Liver (tissue), 9 donors: ENCODE measurements around the gene ULK1. TPM values are rescaled to one million over a fixed set of nuclear protein-coding genes. Genes with fewer than 3 reads are reported as not detected.
"Not testable (repeated sequence)": the region's sequence is repeated elsewhere in the genome, so short reads cannot be mapped to it uniquely, and the experiment has no call there.

Experiments
- DNase-seq: peaks from one replicate; pipeline ENCODE4 v3.0.0-alpha.2; 2017; ENCODE audit warnings: low spot score
- H3K27ac ChIP-seq, 2 donors: one replicate each; pipeline ENCODE4 v1.7.0; 2013; ENCODE audit warnings: inconsistent platforms in 2 of 2, low read length in 2 of 2, control low read depth in 1 of 2, low read depth in 1 of 2, mild to moderate bottlenecking in 1 of 2
- H3K27me3 ChIP-seq, 4 donors: one replicate each; pipeline versions ENCODE4 v1.6.1 to v1.7.0; 2013; ENCODE audit warnings: low read length in 3 of 4, inconsistent platforms in 1 of 4, mild to moderate bottlenecking in 1 of 4, moderate library complexity in 1 of 4; ENCODE audit not compliant: control insufficient read depth in 4 of 4, insufficient read depth in 4 of 4
- H3K36me3 ChIP-seq, 4 donors: one replicate each; pipeline versions ENCODE4 v1.6.1 to v1.7.0; 2013; ENCODE audit warnings: low read length in 3 of 4, mild to moderate bottlenecking in 3 of 4, low read depth in 1 of 4, moderate library complexity in 1 of 4; ENCODE audit not compliant: control insufficient read depth in 4 of 4, insufficient read depth in 3 of 4
- H3K4me1 ChIP-seq, 4 donors: one replicate each; pipeline versions ENCODE4 v1.6.1 to v1.7.0; 2013; ENCODE audit warnings: low read length in 3 of 4, mild to moderate bottlenecking in 3 of 4, moderate library complexity in 1 of 4; ENCODE audit not compliant: control insufficient read depth in 4 of 4, insufficient read depth in 4 of 4
- H3K4me3 ChIP-seq, 3 donors: one replicate each; pipeline versions ENCODE4 v1.6.1 to v1.7.0; 2013; ENCODE audit warnings: low read length in 3 of 3, control low read depth in 1 of 3, low read depth in 1 of 3, mild to moderate bottlenecking in 1 of 3
- H3K9ac ChIP-seq, 2 donors: one replicate each; pipeline ENCODE4 v1.7.0; 2013; ENCODE audit warnings: low read length in 2 of 2, mild to moderate bottlenecking in 2 of 2, moderate library complexity in 2 of 2, control low read depth in 1 of 2, low read depth in 1 of 2
- H3K9me3 ChIP-seq, 4 donors: one replicate each; pipeline versions ENCODE4 v1.6.1 to v1.7.0; 2013; ENCODE audit warnings: low read length in 3 of 4; ENCODE audit not compliant: control insufficient read depth in 4 of 4
- EGR1 ChIP-seq, 2 donors: IDR thresholded peaks; 2 replicates each; pipeline ENCODE4 v1.6.1; 2016 to 2018; ENCODE audit warnings: antibody characterized with exemption in 2 of 2, low read depth in 2 of 2
- FOXA1 ChIP-seq: IDR thresholded peaks from 2 replicates; pipeline ENCODE4 v1.6.1; 2016; ENCODE audit warnings: antibody characterized with exemption
- FOXA2 ChIP-seq: IDR thresholded peaks from 2 replicates; pipeline ENCODE4 v1.6.1; 2016; ENCODE audit warnings: antibody characterized with exemption
- GABPA ChIP-seq, 2 donors: IDR thresholded peaks in 1 of 2; conservative IDR thresholded peaks in 1 of 2; 2 replicates each; pipeline ENCODE4 v1.6.1; 2016; ENCODE audit warnings: antibody characterized with exemption in 2 of 2, mild to moderate bottlenecking in 1 of 2, moderate library complexity in 1 of 2
- HNF4A ChIP-seq, 2 donors: conservative IDR thresholded peaks; 2 replicates each; pipeline ENCODE4 v1.6.1; 2016; ENCODE audit warnings: antibody characterized with exemption in 2 of 2, mild to moderate bottlenecking in 2 of 2
- HNF4G ChIP-seq: IDR thresholded peaks from 2 replicates; pipeline ENCODE4 v1.6.1; 2016; ENCODE audit warnings: antibody characterized with exemption
- JUND ChIP-seq, 2 donors: IDR thresholded peaks; 2 replicates each; pipeline ENCODE4 v1.6.1; 2016; ENCODE audit warnings: antibody characterized with exemption in 2 of 2
- NR2F2 ChIP-seq: IDR thresholded peaks from 2 replicates; pipeline ENCODE4 v1.6.1; 2016; ENCODE audit warnings: antibody characterized with exemption
- RAD21 ChIP-seq, 2 donors: IDR thresholded peaks; 2 replicates each; pipeline ENCODE4 v1.6.1; 2016; ENCODE audit warnings: antibody characterized with exemption in 2 of 2, mild to moderate bottlenecking in 2 of 2
- RXRA ChIP-seq, 2 donors: IDR thresholded peaks; 2 replicates each; pipeline ENCODE4 v1.6.1; 2017 to 2018; ENCODE audit warnings: antibody characterized with exemption in 2 of 2, mild to moderate bottlenecking in 1 of 2
- SP1 ChIP-seq: IDR thresholded peaks from 2 replicates; pipeline ENCODE4 v1.6.1; 2018; ENCODE audit warnings: antibody characterized with exemption, mild to moderate bottlenecking
- TAF1 ChIP-seq: conservative IDR thresholded peaks from 2 replicates; pipeline ENCODE4 v1.6.1; 2016; ENCODE audit warnings: antibody characterized with exemption, mild to moderate bottlenecking
- YY1 ChIP-seq: IDR thresholded peaks from 2 replicates; pipeline ENCODE4 v1.6.1; 2016; ENCODE audit warnings: antibody characterized with exemption, mild to moderate bottlenecking
- WGBS: extraction: QIAGEN DNeasy Blood & Tissue Kit; methylation state at CpG from one replicate; pipeline ENCODE4 v1.1.7; 2013; 5-methylcytosine and 5-hydroxymethylcytosine counted together
- polyA plus RNA-seq, 2 donors: library from polyadenylated mRNA; stranded (reverse) in 1 of 2; unstranded in 1 of 2; fragments of 200-250 nt in 1 of 2; fragments of >200 nt in 1 of 2; fragmentation: Nextera tagmentation in 1 of 2; extraction: Ambion mirVana in 1 of 2; gene quantifications; one replicate each; pipeline versions ENCODE4 v1.2.1 to v1.2.3, GENCODE V29; 2013 to 2015
- total RNA-seq, 2 donors: library from RNA; depleted of rRNA; stranded (reverse); fragments of >200 nt; gene quantifications; one replicate each; pipeline ENCODE4 v1.2.3, GENCODE V29; 2014
- TF ChIP-seq, protein P1 (sequence below): IDR thresholded peaks from 2 replicates; pipeline ENCODE4 v1.6.1; 2016; ENCODE audit warnings: antibody characterized with exemption
- TF ChIP-seq, protein P2 (sequence below): IDR thresholded peaks from 2 replicates; pipeline ENCODE4 v1.6.1; 2016; ENCODE audit warnings: antibody characterized with exemption
- TF ChIP-seq, protein P3 (sequence below): fragments of 150-350 bp; IDR thresholded peaks from 2 replicates; pipeline ENCODE4 v1.5.1; 2017; ENCODE audit warnings: improper control_type of control experiment, low read depth, low read length; ENCODE audit not compliant: missing input control
- TF ChIP-seq, protein P4 (sequence below): IDR thresholded peaks from 2 replicates; pipeline ENCODE4 v1.6.1; 2016; ENCODE audit warnings: antibody characterized with exemption
- TF ChIP-seq, protein P5 (sequence below): IDR thresholded peaks from 2 replicates; pipeline ENCODE4 v1.6.1; 2016; ENCODE audit warnings: antibody characterized with exemption, mild to moderate bottlenecking
- donor health status: healthy.
- donor health status: healthy.
- donor health status: healthy.
- donor health status: healthy.
- donor health status: healthy.

Gene ULK1
- total and polyA plus RNA-seq, 4 donors, result 12.5 to 41.7 (median 15.1) TPM

DNA sequence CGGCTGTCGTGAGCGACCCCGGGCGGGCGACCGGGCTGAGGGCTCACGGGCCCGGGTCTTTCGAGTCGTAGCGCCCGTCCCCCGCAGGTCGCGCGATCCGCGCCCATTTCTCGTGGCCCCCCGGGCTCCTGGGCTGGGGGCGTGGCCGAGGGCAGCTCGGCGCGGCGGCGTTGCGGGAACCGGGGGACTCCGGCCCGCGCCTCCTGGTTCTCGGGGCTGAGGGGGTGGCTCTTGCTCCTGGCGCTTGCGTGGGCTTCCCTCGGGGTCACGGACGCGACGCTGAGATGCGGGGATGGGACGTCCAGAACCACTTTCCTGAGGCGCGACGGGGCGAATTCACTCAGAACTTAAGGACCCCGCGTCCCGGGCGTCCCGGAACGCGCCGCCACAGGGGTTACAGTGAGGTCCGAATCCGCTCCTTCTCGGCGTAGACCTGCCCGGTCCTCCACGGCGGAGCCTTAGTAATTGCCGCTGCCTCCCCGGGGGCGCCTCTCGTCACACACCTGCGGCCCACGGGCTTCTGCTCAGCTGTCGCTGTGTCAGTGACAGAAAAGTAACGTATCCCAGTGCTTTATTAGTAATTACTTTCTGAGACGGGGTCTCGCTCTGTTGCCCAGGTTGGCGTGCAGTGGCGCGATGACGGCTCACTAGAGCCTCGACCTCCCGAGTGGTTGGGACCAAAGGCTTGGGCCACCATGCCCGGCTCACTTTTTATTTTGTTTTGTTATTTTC is 55.9 kb downstream of the ULK1 start:
- DNase-seq, result peak; percentile 51
- Histone ChIP-seq H3K27me3 (no peaks in the 10 kb centered on the region), H3K9me3 (no peaks in the 10 kb centered on the region), H3K9ac (peak overlapping the region; percentile 11 to 77), H3K27ac (peak overlapping the region; percentile 54 to 60), H3K4me1 (peaks cover 0 to 14% (median 7%) of the 10 kb centered on the region in 4 donors), H3K36me3 (no peaks in the 10 kb centered on the region), H3K4me3 (peak overlapping the region; percentile 78 to 93 (median 79))
- under 1% methylated on average over 79 of the region's 79 CpGs for WGBS
- TF ChIP-seq TAF1 (no peak), FOXA2 (no peak), HNF4A (conservative IDR thresholded peaks at IDR 0.05) (no peak), RAD21 (IDR thresholded peaks at IDR 0.05) (no peak), JUND (IDR thresholded peaks at IDR 0.05) (no peak), GABPA (IDR thresholded peaks at IDR 0.05 in 1 of 2, conservative IDR thresholded peaks at IDR 0.05 in 1 of 2) (no peak), FOXA1 (no peak), SP1 (no peak), RXRA (IDR thresholded peaks at IDR 0.05) (no peak), NR2F2 (no peak), YY1 (no peak), HNF4G (no peak), EGR1 (IDR thresholded peaks at IDR 0.05; ENCODE audit: low read depth in 2 of 2) (no peak)
- TF ChIP-seq, protein P1, sequence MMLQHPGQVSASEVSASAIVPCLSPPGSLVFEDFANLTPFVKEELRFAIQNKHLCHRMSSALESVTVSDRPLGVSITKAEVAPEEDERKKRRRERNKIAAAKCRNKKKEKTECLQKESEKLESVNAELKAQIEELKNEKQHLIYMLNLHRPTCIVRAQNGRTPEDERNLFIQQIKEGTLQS, result no peak
- TF ChIP-seq, protein P2, sequence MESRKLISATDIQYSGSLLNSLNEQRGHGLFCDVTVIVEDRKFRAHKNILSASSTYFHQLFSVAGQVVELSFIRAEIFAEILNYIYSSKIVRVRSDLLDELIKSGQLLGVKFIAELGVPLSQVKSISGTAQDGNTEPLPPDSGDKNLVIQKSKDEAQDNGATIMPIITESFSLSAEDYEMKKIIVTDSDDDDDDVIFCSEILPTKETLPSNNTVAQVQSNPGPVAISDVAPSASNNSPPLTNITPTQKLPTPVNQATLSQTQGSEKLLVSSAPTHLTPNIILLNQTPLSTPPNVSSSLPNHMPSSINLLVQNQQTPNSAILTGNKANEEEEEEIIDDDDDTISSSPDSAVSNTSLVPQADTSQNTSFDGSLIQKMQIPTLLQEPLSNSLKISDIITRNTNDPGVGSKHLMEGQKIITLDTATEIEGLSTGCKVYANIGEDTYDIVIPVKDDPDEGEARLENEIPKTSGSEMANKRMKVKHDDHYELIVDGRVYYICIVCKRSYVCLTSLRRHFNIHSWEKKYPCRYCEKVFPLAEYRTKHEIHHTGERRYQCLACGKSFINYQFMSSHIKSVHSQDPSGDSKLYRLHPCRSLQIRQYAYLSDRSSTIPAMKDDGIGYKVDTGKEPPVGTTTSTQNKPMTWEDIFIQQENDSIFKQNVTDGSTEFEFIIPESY, result no peak
- TF ChIP-seq, protein P3, sequence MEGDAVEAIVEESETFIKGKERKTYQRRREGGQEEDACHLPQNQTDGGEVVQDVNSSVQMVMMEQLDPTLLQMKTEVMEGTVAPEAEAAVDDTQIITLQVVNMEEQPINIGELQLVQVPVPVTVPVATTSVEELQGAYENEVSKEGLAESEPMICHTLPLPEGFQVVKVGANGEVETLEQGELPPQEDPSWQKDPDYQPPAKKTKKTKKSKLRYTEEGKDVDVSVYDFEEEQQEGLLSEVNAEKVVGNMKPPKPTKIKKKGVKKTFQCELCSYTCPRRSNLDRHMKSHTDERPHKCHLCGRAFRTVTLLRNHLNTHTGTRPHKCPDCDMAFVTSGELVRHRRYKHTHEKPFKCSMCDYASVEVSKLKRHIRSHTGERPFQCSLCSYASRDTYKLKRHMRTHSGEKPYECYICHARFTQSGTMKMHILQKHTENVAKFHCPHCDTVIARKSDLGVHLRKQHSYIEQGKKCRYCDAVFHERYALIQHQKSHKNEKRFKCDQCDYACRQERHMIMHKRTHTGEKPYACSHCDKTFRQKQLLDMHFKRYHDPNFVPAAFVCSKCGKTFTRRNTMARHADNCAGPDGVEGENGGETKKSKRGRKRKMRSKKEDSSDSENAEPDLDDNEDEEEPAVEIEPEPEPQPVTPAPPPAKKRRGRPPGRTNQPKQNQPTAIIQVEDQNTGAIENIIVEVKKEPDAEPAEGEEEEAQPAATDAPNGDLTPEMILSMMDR, result no peak
- TF ChIP-seq, protein P4, sequence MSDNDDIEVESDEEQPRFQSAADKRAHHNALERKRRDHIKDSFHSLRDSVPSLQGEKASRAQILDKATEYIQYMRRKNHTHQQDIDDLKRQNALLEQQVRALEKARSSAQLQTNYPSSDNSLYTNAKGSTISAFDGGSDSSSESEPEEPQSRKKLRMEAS, result no peak
- TF ChIP-seq, protein P5, sequence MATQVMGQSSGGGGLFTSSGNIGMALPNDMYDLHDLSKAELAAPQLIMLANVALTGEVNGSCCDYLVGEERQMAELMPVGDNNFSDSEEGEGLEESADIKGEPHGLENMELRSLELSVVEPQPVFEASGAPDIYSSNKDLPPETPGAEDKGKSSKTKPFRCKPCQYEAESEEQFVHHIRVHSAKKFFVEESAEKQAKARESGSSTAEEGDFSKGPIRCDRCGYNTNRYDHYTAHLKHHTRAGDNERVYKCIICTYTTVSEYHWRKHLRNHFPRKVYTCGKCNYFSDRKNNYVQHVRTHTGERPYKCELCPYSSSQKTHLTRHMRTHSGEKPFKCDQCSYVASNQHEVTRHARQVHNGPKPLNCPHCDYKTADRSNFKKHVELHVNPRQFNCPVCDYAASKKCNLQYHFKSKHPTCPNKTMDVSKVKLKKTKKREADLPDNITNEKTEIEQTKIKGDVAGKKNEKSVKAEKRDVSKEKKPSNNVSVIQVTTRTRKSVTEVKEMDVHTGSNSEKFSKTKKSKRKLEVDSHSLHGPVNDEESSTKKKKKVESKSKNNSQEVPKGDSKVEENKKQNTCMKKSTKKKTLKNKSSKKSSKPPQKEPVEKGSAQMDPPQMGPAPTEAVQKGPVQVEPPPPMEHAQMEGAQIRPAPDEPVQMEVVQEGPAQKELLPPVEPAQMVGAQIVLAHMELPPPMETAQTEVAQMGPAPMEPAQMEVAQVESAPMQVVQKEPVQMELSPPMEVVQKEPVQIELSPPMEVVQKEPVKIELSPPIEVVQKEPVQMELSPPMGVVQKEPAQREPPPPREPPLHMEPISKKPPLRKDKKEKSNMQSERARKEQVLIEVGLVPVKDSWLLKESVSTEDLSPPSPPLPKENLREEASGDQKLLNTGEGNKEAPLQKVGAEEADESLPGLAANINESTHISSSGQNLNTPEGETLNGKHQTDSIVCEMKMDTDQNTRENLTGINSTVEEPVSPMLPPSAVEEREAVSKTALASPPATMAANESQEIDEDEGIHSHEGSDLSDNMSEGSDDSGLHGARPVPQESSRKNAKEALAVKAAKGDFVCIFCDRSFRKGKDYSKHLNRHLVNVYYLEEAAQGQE, result no peak

DNA sequence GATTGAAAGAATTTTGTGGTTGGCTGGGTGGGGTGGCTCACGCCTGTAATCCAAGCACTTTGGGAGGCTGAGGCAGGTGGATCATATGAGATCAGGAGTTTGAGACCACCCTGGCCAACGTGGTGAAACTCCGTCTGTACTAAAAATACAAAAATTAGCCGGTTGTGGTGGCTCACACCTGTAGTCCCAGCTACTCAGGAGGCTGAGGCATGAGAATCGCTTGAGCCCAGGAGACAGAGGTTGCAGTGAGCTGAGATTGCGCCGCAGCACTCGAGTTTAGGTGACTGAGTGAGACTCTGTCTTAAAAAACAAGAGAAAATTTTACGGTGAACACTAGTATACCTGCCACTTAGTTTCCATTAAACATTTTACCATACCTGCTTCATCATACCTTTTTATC is 59.4 kb downstream of the ULK1 start:
- H3K4me1 ChIP-seq, result peaks cover 6 to 22% (median 15%) of the 10 kb centered on the region in 4 donors
- WGBS, result 97% methylated on average over 9 of the region's 9 CpGs
- not testable (repeated sequence) for H3K4me3 ChIP-seq, DNase-seq, H3K27me3 ChIP-seq, H3K36me3 ChIP-seq, H3K9ac ChIP-seq, H3K9me3 ChIP-seq, H3K27ac ChIP-seq

DNA sequence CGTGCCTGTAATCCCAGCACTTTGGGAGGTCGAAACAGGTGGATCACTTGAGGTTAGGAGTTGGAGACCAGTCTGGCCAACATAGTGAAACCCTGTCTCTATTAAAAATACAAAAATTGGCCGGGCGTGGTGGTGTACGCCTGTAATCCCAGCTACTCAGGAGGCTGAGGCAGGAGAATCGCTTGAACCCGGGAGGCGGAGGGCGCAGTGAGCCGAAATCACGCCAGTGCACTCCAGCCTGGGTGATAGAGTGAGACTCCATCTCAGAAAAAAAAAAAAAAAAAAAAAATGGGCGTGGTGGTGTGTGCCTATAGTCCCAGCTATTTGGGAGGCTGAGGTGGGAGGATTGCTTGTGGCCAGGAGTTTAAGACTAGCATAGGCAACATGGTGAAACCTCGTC is 60.0 kb downstream of the ULK1 start:
- not testable (repeated sequence) for H3K9me3 ChIP-seq, DNase-seq, H3K27me3 ChIP-seq, H3K4me3 ChIP-seq, H3K27ac ChIP-seq, H3K36me3 ChIP-seq, H3K9ac ChIP-seq
- 96% methylated on average over 13 of the region's 13 CpGs for WGBS
- peaks cover 8 to 21% (median 14%) of the 10 kb centered on the region in 4 donors for H3K4me1 ChIP-seq
